HL-60 (cell line): ENCODE data around the gene PRR14L.
"Not testable (repeated sequence)": the region's sequence is repeated elsewhere in the genome, so short reads cannot be mapped to it uniquely, and the experiment has no call there.

Source experiments
- DNase-seq, 2 experiments: peaks; one replicate each; pipeline ENCODE4 v3.0.0-alpha.2; 2010 to 2020; ENCODE audit warnings: low read depth in 1 of 2, low spot score in 1 of 2
- H3K27ac ChIP-seq: fragments of 250-450 bp; sonication (Bioruptor Pico); replicated peaks from 2 replicates; pipeline ENCODE4 v1.5.1; 2020; ENCODE audit warnings: mild to moderate bottlenecking, moderate library complexity
- H3K27me3 ChIP-seq: fragments of 250-450 bp; sonication (Bioruptor Pico); 2 replicates; pipeline ENCODE4 v1.5.1; 2021; ENCODE audit warnings: mild to moderate bottlenecking, moderate library complexity; ENCODE audit not compliant: insufficient read depth, poor library complexity, severe bottlenecking
- H3K4me3 ChIP-seq: replicated peaks from 2 replicates; pipeline ENCODE4 v1.5.1; 2011; ENCODE audit warnings: mild to moderate bottlenecking, control low read depth, low read length; ENCODE audit not compliant: insufficient read depth
- CTCF ChIP-seq: IDR thresholded peaks from one replicate; pipeline ENCODE4 v1.5.1; 2011; ENCODE audit warnings: low read length, control low read depth, inconsistent platforms; ENCODE audit not compliant: insufficient read depth
- GABPA ChIP-seq: IDR thresholded peaks from 2 replicates; pipeline ENCODE4 v1.6.1; 2012; ENCODE audit warnings: low read depth
- POLR2AphosphoS5 ChIP-seq: IDR thresholded peaks from 2 replicates; pipeline ENCODE4 v1.6.1; 2012; ENCODE audit warnings: low read depth
- REST ChIP-seq: IDR thresholded peaks from 2 replicates; pipeline ENCODE4 v1.6.1; 2012; ENCODE audit warnings: low read depth; ENCODE audit not compliant: insufficient replicate concordance
- SPI1 ChIP-seq: IDR thresholded peaks from 2 replicates; pipeline ENCODE4 v1.6.1; 2012; ENCODE audit warnings: low read depth, mild to moderate bottlenecking, borderline replicate concordance

The PRR14L gene

GRCh38 chr22:31776231-31776630 lies 26.3 kb upstream of the PRR14L start:
- Histone ChIP-seq H3K27ac (no peak overlapping the region), H3K27me3 (no peaks in the 10 kb centered on the region), H3K4me3 (no peak overlapping the region)
- TF ChIP-seq GABPA (no peak), POLR2AphosphoS5 (no peak), REST (no peak), SPI1 (no peak), CTCF (no peak)
- DNase-seq, result no peak

GRCh38 chr22:31773416-31773815 lies 23.5 kb upstream of the PRR14L start:
- no peak overlapping the region for H3K4me3 ChIP-seq
- H3K27me3 ChIP-seq, result no peaks in the 10 kb centered on the region
- TF ChIP-seq SPI1, result no peak
- H3K27ac ChIP-seq, result no peak overlapping the region
- DNase-seq, result no peak

GRCh38 chr22:31768422-31769059 lies 18.6 kb upstream of the PRR14L start:
- Histone ChIP-seq H3K4me3 (no peak overlapping the region), H3K27ac (no peak overlapping the region), H3K27me3 (no peaks in the 10 kb centered on the region)
- DNase-seq, result no peak
- TF ChIP-seq POLR2AphosphoS5 (no peak), SPI1 (no peak), CTCF (no peak), REST (no peak), GABPA (no peak)

- Histone ChIP-seq H3K27me3 (no peaks in the 10 kb centered on the region), H3K27ac (no peak overlapping the region), H3K4me3 (no peak overlapping the region)
- TF ChIP-seq REST (no peak), SPI1 (no peak), CTCF (no peak), POLR2AphosphoS5 (no peak), GABPA (no peak)
- DNase-seq, result no peak
These were observed 14.9 kb upstream of the PRR14L start for GRCh38 chr22:31764785-31765184.

- not testable (repeated sequence) for DNase-seq, H3K27ac ChIP-seq, H3K4me3 ChIP-seq, H3K27me3 ChIP-seq
These were observed 8.9 kb upstream of the PRR14L start for GRCh38 chr22:31758860-31759259.
